ENCODE results near the gene SMIM3. TPM values are rescaled to one million over a fixed set of nuclear protein-coding genes. Genes with fewer than 3 reads are reported as not detected.

The SMIM3 gene
- total RNA-seq, 1 experiment from 2014 or later: 15.6 TPM

- no TSS peak for BruUV-seq (replicated peaks)
- no peaks in the 10 kb centered on the region for H3K9me2 ChIP-seq (replicated peaks; ENCODE audit: low read length)
- H3K27me3 ChIP-seq (ENCODE audit: low read length): no peaks in the 10 kb centered on the region
- ChIA-PET CTCF (no interaction called here), POLR2A (ENCODE audit: unreplicated experiment) (no interaction called here)
- H4K20me1 ChIP-seq (ENCODE audit: low read length): no peaks in the 10 kb centered on the region
- no peak overlapping the region for H3K4me3 ChIP-seq (ENCODE audit: low read length)
- no peak overlapping the region for H3K27ac ChIP-seq (ENCODE audit: low read length)
- no peaks in the 10 kb centered on the region for H3K36me3 ChIP-seq (ENCODE audit: low read depth, low read length)
- no peak overlapping the region for H2AFZ ChIP-seq (ENCODE audit: low read length)
- H3F3A ChIP-seq (ENCODE audit: low read length, unreplicated experiment): no peaks in the 10 kb centered on the region
- no peak overlapping the region for H3K9ac ChIP-seq (ENCODE audit: low read length)
- ATAC-seq (no peak), DNase-seq (no peak)
- H3K4me1 ChIP-seq (ENCODE audit: insufficient read depth, low read length): peaks cover 7% of the 10 kb centered on the region; the same call in 1 of the 2 replicates
- intact Hi-C loops (cut with micrococcal nuclease): no loop called here
- no peaks in the 10 kb centered on the region for H3K9me3 ChIP-seq (ENCODE audit: low read length)
- no peaks in the 10 kb centered on the region for H3K79me2 ChIP-seq (ENCODE audit: low read length)
- H3K4me2 ChIP-seq (ENCODE audit: low read length): no peak overlapping the region
- no peak for TF ChIP-seq EZH2 (IDR thresholded peaks at IDR 0.05; ENCODE audit: low read length, unreplicated experiment)
- TF ChIP-seq EZH2phosphoT487 (IDR thresholded peaks at IDR 0.05; ENCODE audit: borderline replicate concordance, low read length): no peak
- no peak for TF ChIP-seq CTCF (conservative IDR thresholded peaks at IDR 0.05; ENCODE audit: low read depth, low read length)
Measured at GRCh38 chr5:150765799-150766169, 12.8 kb upstream of the SMIM3 start.

GRCh38 chr5:150766251-150766650, 12.3 kb upstream of the SMIM3 start:
- ATAC-seq: no peak
- H2AFZ ChIP-seq (ENCODE audit: low read length): no peak overlapping the region
- H3K36me3 ChIP-seq (ENCODE audit: low read depth, low read length): no peaks in the 10 kb centered on the region
- H3K9me2 ChIP-seq (replicated peaks; ENCODE audit: low read length): no peaks in the 10 kb centered on the region
- H3K4me1 ChIP-seq (ENCODE audit: insufficient read depth, low read length): peaks cover 7% of the 10 kb centered on the region; the same call in 1 of the 2 replicates
- no peaks in the 10 kb centered on the region for H3F3A ChIP-seq (ENCODE audit: low read length, unreplicated experiment)
- BruUV-seq (replicated peaks): no TSS peak
- no peak overlapping the region for H3K4me2 ChIP-seq (ENCODE audit: low read length)
- no peaks in the 10 kb centered on the region for H3K79me2 ChIP-seq (ENCODE audit: low read length)
- no peak overlapping the region for H3K4me3 ChIP-seq (ENCODE audit: low read length)
- intact Hi-C loops (cut with micrococcal nuclease): no loop called here
- H4K20me1 ChIP-seq (ENCODE audit: low read length): no peaks in the 10 kb centered on the region
- H3K9me3 ChIP-seq (ENCODE audit: low read length): no peaks in the 10 kb centered on the region
- no peak overlapping the region for H3K27ac ChIP-seq (ENCODE audit: low read length)
- DNase-seq: no peak
- H3K9ac ChIP-seq (ENCODE audit: low read length): no peak overlapping the region
- ChIA-PET CTCF (no interaction called here), POLR2A (ENCODE audit: unreplicated experiment) (no interaction called here)
- no peak for TF ChIP-seq EZH2 (IDR thresholded peaks at IDR 0.05; ENCODE audit: low read length, unreplicated experiment)
- no peak for TF ChIP-seq CTCF (conservative IDR thresholded peaks at IDR 0.05; ENCODE audit: low read depth, low read length)
- TF ChIP-seq EZH2phosphoT487 (IDR thresholded peaks at IDR 0.05; ENCODE audit: borderline replicate concordance, low read length): no peak
- no peaks in the 10 kb centered on the region for H3K27me3 ChIP-seq (ENCODE audit: low read length)

GRCh38 chr5:150771034-150771795, 7.3 kb upstream of the SMIM3 start:
- intact Hi-C loops (cut with micrococcal nuclease): no loop called here
- H3K27me3 ChIP-seq (ENCODE audit: low read length): no peaks in the 10 kb centered on the region
- H3K27ac ChIP-seq (ENCODE audit: low read length): no peak overlapping the region
- no peak for ATAC-seq
- H3K4me1 ChIP-seq (ENCODE audit: insufficient read depth, low read length): peaks cover 14% of the 10 kb centered on the region
- H4K20me1 ChIP-seq (ENCODE audit: low read length): no peaks in the 10 kb centered on the region
- TF ChIP-seq EZH2phosphoT487 (IDR thresholded peaks at IDR 0.05; ENCODE audit: borderline replicate concordance, low read length): no peak
- no peak for TF ChIP-seq EZH2 (IDR thresholded peaks at IDR 0.05; ENCODE audit: low read length, unreplicated experiment)
- no peak for TF ChIP-seq CTCF (conservative IDR thresholded peaks at IDR 0.05; ENCODE audit: low read depth, low read length)
- H3K79me2 ChIP-seq (ENCODE audit: low read length): no peaks in the 10 kb centered on the region
- H3K4me2 ChIP-seq (ENCODE audit: low read length): no peak overlapping the region
- no peak for DNase-seq
- H3K4me3 ChIP-seq (ENCODE audit: low read length): no peak overlapping the region
- ChIA-PET POLR2A (ENCODE audit: unreplicated experiment) (no interaction called here), CTCF (no interaction called here)
- no peaks in the 10 kb centered on the region for H3K36me3 ChIP-seq (ENCODE audit: low read depth, low read length)
- BruUV-seq (replicated peaks): no TSS peak
- H3K9me3 ChIP-seq (ENCODE audit: low read length): no peaks in the 10 kb centered on the region
- H3K9ac ChIP-seq (ENCODE audit: low read length): no peak overlapping the region
- H2AFZ ChIP-seq (ENCODE audit: low read length): no peak overlapping the region
- peaks cover 4% of the 10 kb centered on the region for H3F3A ChIP-seq (ENCODE audit: low read length, unreplicated experiment)
- no peaks in the 10 kb centered on the region for H3K9me2 ChIP-seq (replicated peaks; ENCODE audit: low read length)
